ENCODE data around the gene BEND7.
"Not testable (repeated sequence)": the region's sequence is repeated elsewhere in the genome, so short reads cannot be mapped to it uniquely, and the experiment has no call there.

BEND7 gene

DNA sequence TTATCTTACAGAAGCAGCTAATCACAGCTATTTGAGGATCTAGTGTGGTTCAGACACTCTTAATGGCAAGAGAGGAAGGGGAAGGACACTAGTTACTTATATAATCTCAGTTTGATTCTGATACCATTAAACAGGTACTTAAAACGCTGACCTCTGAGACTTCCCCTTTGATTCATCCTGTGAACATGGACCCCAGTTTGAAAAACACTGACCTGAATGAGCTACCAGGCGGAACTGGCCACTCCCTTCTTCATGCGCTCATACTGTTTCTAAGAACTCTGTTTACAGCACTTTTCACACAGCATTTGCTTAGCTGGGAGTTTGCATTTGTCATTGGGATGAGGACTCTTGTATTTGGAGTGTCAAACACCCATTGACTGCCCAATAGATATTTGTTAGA, 45.7 kb downstream of the BEND7 start:
- DNase-seq (ENCODE audit: low read depth) = no peak

- no peak for DNase-seq (ENCODE audit: low read depth)
Measured at GRCh38 chr10:13481690-13482089, 47.1 kb downstream of the BEND7 start.

DNA sequence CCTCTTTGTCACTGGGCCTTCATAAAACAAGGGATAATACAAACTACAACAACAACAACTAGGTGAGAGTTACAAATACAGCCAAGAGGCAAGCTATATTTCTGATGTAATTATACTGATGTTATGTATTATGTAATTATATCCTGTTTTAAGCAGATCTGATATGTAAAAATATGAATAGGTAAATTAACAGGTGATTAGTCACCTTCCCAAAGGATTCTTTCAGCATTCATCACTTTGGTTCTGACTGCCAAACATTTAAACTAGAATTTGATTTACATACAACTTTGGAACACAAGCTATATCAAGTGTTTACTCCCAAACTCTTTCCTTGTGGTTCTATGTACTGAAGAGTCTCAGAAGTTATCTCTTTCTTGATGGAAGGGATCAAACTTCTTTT, 53.7 kb downstream of the BEND7 start:
- DNase-seq (ENCODE audit: low read depth) = no peak

- no peak for DNase-seq (ENCODE audit: low read depth)
Measured at GRCh38 chr10:13473986-13474385, 54.8 kb downstream of the BEND7 start.

- DNase-seq (ENCODE audit: low read depth) = no peak
Measured at GRCh38 chr10:13472359-13472758, 56.5 kb downstream of the BEND7 start.

GRCh38 chr10:13470270-13470669, 58.5 kb downstream of the BEND7 start:
- DNase-seq (ENCODE audit: low read depth) = no peak

DNA sequence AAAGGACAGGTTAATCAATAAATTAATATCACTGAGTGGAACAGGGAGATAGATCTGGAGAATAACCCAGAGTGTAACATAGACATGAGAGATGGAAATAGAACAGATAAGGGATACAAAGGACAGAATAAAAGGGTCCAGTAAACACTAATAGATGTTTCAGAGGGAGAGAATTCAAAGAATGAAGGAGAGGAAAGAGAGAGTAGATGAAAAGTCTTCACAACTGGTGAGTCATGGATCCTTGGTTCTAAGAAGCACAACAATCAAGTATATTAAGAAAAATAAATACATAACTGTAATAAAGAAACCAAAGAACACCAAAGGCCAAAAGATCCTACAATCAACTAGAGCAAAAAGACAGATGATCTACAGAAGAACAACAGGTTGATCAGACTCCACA, 66.3 kb downstream of the BEND7 start:
- DNase-seq (ENCODE audit: low read depth) = no peak

DNA sequence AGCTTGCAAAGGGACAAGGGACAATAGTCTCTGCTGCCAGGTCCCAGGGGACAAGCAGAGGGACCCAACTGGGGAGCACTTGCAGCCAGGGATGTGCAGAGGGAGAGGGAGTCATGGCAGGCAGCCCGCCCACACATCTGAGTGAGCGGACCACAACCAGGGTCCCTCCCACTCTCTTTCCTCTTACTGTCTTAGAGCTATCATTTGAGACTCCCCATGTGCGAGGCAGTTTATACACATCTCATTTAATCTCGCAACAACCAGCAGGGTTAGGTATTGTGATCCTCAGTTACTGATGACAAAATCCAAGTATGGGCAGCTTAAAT, 70.2 kb downstream of the BEND7 start:
- DNase-seq (ENCODE audit: low read depth) = no peak

GRCh38 chr10:13457958-13458686, 70.7 kb downstream of the BEND7 start:
- no peak for DNase-seq (ENCODE audit: low read depth)

DNA sequence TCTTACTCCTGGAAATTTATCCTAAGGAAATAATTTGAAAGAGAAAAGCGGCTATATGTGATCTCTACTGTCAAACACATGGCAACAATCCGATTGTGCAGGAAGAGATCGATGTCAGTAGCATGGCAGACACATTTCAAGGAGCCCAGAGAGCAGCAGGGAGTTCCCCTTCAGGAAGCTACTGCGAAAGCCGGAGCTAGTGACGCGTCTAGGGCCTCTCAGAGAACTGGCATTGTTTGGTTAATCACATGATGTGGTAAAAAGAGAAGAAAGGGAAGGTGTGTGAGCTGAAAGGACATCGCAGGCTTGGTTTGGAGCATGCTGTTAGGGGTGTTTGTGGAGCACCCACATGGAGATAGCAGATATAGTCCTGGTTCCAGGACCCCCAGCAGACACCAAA, 74.9 kb downstream of the BEND7 start:
- no peak for DNase-seq (ENCODE audit: low read depth)

DNA sequence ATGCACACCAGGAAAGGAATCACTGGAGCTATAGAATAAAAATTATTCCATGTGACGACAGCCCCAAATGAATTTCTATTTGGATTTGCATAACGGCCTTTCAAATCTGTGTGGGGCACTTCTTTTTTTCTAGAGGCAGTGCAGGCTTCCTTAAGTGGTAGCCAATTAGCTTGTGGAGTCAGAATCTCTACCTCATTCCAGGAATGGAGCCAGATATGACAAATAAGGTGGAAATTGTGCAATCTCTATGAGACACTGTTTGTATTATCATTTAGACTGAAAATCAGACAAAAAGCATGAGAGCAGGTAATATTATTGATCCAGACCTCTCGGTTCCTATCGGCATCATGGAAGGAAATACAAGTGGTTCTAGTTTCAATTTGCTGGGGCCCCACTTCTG, 78.7 kb downstream of the BEND7 start:
- no peak for DNase-seq (ENCODE audit: low read depth)

DNA sequence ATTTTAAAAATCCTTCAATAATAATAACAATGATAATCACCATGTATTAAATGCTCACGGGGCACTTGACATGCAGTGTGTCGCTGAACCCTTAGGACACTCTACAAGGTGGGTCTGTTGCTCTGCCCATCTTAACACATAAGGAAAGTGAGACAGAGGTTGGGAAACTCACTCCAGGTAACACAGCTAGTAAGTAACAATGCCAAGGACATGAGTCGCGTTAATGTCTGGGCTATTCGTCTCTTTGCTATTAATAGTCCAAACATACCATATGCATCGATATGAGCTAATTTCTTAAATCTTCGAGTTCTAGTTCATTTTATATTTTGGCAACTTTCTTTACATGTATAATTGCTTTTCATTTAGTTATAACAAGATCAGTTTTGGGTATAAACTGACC, 79.5 kb downstream of the BEND7 start:
- DNase-seq (ENCODE audit: low read depth) = no peak

- no peak for DNase-seq (ENCODE audit: low read depth)
Measured at GRCh38 chr10:13448216-13448615, 80.6 kb downstream of the BEND7 start.

DNA sequence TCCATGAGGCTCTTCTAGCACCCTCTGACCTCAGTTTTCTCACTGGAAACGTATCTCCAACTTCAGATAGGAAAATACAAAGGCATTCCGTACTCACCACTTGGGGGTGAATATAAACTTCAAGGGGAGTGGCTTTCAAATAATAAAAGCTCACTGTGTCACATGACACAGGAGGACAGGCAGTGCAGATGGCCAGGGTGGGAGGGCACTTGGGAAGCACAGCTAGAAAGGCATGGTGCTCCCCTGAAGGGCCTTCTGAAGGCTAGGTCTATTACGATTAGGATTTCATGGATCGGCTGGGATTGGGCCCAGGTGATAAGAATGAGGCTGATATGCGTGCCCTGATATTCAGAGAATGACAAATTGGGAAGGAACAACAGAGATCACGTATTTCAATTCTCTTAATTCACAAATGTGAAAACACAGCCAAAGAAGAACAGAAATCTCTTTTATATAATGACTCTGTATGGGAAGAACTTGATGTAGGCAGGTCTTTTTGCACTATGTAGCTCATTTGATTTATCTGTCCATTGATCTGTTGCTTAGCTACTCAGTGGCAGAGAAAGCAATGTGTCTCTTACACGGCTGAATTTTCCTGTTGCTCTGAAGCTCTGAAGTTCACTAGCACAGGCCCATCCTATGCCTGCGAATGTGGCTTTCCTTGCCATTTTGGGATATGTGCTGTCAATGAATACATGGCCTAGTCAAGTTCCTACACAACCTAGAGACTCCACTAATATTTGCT, 83.0 kb downstream of the BEND7 start:
- no peak for DNase-seq (ENCODE audit: low read depth)

DNA sequence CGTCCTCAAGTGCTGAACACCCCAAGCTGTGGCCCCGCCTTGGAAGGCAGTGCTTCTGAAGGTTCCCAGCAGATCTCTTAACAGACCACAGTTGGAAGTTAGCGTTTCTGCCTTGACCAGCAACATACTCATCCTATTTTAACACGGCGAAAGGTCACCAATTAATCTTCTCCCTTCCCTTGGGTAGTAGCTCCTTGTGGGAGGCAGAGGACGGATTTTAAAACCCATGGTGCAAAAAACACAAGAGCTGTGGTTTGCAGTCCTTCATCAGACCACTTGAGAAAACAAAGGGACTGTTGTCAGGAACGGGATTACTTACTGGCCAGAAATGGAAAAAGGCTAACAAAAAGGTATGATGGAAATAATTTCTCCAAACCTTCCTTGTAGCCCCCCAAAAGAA, 87.3 kb downstream of the BEND7 start:
- no peak for DNase-seq (ENCODE audit: low read depth)

DNA sequence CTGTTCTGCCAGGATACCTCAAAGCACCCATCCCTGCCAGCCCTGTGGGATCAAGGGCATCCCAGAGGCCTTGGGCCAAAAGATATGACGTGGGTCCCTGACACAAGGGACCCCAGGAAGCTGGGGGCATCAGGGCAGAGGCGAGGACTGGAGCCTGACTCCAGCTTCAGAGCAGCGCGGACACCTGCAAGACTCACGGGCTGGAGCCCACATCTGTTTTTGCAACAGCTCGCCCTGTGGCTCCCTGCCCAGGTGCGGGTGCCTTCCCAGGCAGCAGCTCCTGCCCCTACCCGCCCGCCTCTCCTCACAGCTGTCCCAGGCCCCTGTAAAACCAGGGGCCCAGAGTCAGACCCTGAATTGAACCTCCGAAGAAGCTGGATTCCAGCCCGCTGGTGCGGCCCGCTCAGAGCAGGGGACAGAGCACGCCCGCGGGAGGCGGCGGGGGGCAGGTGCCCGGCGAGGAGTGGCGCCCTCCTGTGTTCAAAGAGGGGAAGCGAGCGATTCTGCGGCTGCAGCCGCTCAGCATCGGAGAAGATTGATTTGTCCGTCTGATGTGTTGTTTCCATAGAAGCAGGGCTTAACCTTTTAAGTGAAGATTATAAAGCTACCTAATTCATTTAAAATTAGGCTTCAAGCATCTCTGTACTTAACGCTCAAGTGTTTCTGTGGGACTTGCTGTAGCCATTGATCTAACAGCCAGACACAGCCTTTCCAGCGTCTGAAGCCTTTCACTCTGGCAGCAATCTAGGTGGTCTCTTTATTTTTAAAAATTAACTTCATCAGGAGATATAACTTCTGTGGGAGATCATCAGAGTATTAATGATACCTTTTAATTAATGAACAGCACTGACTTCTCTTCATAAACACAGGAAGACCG, 88.4 kb downstream of the BEND7 start:
- DNase-seq (ENCODE audit: low read depth) = no peak

DNA sequence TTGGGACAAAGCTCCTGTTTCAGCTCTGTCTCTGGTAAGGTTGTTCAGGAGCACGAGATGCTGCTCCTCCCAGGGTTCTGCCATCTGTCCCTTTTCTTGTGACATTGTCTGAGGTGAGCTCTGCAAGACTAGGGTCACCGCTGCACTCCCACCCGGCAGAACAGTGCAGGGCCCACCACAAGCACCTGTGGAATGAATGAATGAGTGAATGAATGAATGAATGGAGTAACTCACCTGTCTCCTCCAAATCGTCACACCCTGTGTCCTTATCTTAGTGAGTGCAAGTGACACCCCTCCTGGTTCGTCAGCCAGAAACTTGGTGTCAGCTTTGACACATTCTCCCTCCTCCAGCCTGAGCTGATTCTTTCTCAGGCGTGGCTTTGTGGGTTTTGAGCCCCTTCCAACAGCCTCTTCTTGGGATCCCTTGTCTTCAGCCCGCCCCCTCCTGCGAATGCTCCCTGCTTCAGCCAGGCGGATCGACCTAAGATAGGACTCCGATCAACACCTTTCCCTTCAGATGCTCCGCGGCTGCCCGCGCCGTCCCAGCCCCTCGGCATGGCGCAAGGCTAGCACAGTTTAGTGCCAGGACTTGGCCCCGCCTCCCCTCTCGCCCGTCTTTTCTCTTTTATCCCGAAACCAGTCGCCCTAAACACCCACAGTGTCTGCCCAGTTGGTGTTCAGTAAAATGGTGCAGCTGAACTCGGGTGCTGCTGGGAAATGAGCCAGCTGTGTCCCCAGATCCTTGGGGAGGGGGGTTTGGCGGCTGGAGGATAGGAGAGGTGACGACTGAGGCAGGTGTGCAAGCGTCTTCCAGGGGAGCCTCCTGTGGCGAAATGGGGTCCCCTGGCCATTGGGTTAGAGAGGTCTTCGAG, 89.3 kb downstream of the BEND7 start:
- DNase-seq (ENCODE audit: low read depth) = no peak

- no peak for DNase-seq (ENCODE audit: low read depth)
Measured at GRCh38 chr10:13437026-13437555, 91.7 kb downstream of the BEND7 start.

GRCh38 chr10:13427943-13428342, 100.9 kb downstream of the BEND7 start:
- not testable (repeated sequence) for DNase-seq (ENCODE audit: low read depth)

- no peak for DNase-seq (ENCODE audit: low read depth)
Measured at GRCh38 chr10:13425397-13425796, 103.4 kb downstream of the BEND7 start.

GRCh38 chr10:13422800-13423199, 106.0 kb downstream of the BEND7 start:
- no peak for DNase-seq (ENCODE audit: low read depth)

Measured in non-pigmented ciliary epithelial cell (primary cell).